Mucosa of stomach (tissue), 1 donor: Measurements from ENCODE around the gene PFDN2.
"Not testable (repeated sequence)": the region's sequence is repeated elsewhere in the genome, so short reads cannot be mapped to it uniquely, and the experiment has no call there.

Experiments
- H3K27me3 ChIP-seq: one replicate; pipeline ENCODE4 v1.7.0; 2013; ENCODE audit warnings: mild to moderate bottlenecking, low read length; ENCODE audit not compliant: control insufficient read depth, insufficient read depth
- H3K36me3 ChIP-seq: one replicate; pipeline ENCODE4 v1.7.0; 2013; ENCODE audit warnings: low read length; ENCODE audit not compliant: control insufficient read depth, insufficient read depth
- H3K4me1 ChIP-seq: one replicate; pipeline ENCODE4 v1.7.0; 2013; ENCODE audit warnings: mild to moderate bottlenecking, low read length; ENCODE audit not compliant: control insufficient read depth, insufficient read depth
- H3K4me3 ChIP-seq: one replicate; pipeline ENCODE4 v1.7.0; 2013; ENCODE audit warnings: low read length
- H3K9ac ChIP-seq: one replicate; pipeline ENCODE4 v1.7.0; 2013; ENCODE audit warnings: mild to moderate bottlenecking, low read length, moderate library complexity
- H3K9me3 ChIP-seq: one replicate; pipeline ENCODE4 v1.7.0; 2013; ENCODE audit warnings: mild to moderate bottlenecking, low read length, moderate library complexity; ENCODE audit not compliant: control insufficient read depth
- donor health status: Pancreatic carcinoma.

The PFDN2 gene

DNA sequence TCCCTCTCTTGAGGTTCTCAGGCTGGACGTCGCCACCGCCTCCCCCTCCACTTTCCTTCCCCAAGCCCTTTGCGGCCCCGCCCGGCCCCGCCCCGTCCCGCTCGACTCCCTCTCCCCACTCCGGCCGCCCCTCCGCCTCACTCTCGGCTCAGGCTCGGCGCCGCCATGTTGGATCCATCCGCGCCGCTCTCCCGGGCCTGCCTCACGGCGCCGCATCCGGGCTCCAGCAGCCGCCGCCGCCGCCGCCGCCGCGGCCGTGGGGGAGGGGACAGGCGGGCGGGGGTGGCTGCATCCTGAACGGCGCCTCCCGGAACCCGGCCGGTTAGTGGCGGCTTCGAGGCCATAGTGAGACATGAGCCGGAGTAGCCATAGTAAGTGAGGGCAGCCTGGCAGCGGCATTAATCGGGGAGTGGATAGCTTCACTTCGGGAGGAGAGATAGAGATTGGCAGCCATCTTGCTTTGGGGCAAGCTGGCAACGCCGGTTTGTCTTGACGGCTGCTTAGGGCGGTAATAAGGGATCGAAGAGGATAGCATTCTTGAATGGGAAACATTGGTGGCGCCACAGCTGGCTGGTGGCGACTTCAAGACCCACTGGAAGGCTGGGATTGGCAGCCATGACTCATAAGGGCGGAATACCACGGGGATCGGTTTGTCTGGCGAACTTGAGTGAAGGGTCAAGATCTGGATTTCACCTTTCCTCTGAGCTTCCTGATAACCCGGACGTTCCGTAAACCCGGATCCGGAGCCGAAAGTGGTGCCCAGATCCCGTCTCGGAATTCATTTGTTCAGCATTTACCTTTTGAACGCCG is 14.8 kb upstream of the PFDN2 start, which contains the start of gene DEDD:
Gene DEDD, minus strand, starts transcription at position 258 of the 810 bp plus-strand sequence. CDS start 8,205 bp downstream, outside the sequence.
- H3K9ac ChIP-seq, result peak within 1 kb of the TSS; percentile 93
- no peaks in the 10 kb centered on the region for H3K9me3 ChIP-seq
- H3K4me1 ChIP-seq, result peaks cover 5% of the 10 kb centered on the region
- H3K36me3 ChIP-seq, result peaks cover 3% of the 10 kb centered on the region
- H3K4me3 ChIP-seq, result peak within 1 kb of the TSS; percentile 74
- no peaks in the 10 kb centered on the region for H3K27me3 ChIP-seq

DNA sequence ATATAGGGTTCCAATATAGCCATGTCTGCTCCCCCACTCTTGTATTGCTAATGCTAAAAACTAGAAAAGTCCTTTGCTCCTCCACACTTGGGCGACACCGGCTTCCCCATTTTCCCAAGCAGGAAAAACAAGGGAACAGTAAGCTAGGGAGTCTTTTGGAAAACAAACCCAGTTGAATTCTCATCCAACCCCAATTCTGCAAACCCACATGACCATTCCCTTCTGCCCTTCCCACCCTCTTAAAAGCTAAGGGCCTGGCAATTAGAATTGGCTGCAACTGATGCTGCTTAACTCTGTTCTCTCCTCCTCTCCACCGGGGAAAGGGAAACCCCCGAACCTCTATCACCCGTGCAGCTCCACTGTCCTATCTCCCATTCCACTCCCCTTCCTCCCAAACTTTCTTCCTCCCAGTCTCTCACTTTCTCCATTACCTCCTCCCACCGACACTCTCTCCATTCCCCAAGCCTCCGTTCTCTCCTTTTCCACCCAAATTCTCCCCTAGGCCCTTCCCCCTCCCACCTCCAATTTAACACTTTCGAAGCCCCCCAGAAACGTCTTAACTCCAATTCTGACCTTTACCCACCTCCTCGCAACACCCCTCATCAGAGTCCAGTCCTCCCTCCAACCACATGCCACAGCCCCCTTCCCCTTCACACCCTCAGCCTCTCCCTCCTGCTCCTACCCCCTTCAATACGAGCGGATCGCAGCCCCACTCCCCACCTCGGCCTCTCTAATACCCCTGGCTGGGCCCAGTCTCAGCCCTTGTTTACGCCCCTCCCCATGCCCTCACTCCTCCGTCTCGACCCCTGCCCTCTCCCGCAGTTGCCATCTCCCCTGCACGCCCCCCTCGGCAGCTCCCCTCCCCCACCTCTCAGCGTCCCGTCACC is 13.9 kb upstream of the PFDN2 start:
- Histone ChIP-seq H3K4me1 (peaks cover 5% of the 10 kb centered on the region), H3K9me3 (no peaks in the 10 kb centered on the region), H3K27me3 (no peaks in the 10 kb centered on the region), H3K9ac (peak overlapping the region; percentile 93), H3K36me3 (peaks cover 4% of the 10 kb centered on the region), H3K4me3 (peak overlapping the region; percentile 74)

DNA sequence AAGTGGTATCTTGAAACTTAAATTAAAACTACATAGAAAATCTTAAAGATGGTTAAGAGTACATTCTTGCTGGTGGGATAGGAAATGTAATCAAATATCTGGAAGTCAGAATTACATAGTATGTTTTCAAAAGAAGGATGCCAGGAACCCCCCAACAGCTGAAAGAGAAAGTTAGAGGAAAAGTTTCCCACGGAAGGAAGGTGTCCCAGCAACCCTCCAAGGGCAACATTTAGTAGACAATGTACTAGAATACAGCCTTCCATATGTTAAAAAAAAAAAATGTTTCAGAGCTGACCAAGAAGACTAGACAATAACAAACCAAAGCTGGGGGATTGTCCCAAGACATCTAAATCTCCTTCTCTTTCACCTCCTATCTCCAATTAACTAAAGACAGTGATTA is 12.4 kb upstream of the PFDN2 start:
- Histone ChIP-seq H3K9ac (no peak overlapping the region), H3K4me3 (no peak overlapping the region), H3K4me1 (peaks cover 5% of the 10 kb centered on the region), H3K27me3 (no peaks in the 10 kb centered on the region), H3K36me3 (peaks cover 4% of the 10 kb centered on the region), H3K9me3 (no peaks in the 10 kb centered on the region)

DNA sequence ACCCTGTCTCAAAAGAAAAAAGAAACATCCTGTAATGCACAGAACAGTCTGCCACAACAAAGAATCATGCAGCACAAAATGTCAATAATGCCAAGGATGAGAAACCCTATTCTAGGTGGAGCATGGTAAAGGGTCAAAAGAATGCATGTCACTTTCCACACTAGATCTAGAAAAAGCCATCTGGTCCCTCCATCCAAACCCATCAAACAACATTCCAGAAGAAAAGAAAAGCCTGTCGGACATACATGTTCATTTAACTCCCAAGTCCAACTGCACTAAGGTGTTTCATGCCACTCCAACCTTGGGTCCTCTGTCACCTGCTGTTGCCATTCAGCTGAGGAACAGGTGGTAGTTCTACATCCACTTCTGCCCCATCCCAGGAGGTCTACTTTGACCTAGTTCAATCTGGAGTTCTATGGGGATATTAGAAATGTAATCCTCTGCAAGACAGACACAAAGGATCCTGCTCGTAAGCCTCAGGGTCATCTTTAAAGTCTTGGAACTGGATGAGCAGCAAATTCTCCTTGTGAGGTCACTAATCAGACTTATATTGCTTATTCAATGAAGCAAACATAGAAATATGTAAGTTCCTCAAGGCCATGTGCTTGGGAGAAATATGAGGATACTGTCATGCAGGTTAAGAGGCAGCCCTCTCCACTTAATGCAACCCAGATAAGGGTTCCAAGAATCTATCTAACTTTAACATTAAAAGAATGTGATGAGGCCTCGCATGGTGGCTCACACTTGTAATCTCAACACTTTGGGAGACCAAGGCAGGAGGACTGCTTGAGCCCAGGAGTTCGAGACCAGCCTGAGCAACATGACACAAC is 11.0 kb upstream of the PFDN2 start:
- H3K27me3 ChIP-seq, result no peaks in the 10 kb centered on the region
- peaks cover 4% of the 10 kb centered on the region for H3K4me1 ChIP-seq
- H3K36me3 ChIP-seq, result peaks cover 4% of the 10 kb centered on the region
- no peak overlapping the region for H3K9ac ChIP-seq
- no peak overlapping the region for H3K4me3 ChIP-seq
- H3K9me3 ChIP-seq, result no peaks in the 10 kb centered on the region

DNA sequence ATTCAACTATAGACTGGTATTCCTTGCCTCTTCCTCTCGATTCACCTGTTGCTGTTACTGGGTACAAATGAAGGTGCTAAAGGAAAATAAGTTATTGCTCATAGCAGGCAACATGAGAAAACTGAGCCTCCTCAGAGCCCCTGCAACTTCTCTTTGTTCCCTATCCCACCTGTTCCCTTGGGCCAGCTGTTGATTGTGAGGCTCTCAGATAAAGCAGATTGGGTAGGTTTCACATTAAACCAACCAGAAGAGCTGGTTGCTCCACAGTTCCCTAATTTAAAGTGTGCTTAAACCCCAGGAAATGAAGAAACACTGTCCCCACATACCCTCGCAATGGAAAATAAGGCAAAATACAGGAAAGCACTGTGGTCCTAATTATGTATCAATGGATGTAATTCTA is 9.8 kb upstream of the PFDN2 start:
- Histone ChIP-seq H3K36me3 (peaks cover 4% of the 10 kb centered on the region), H3K27me3 (no peaks in the 10 kb centered on the region), H3K9ac (no peak overlapping the region), H3K4me3 (no peak overlapping the region), H3K9me3 (no peaks in the 10 kb centered on the region), H3K4me1 (no peaks in the 10 kb centered on the region)

DNA sequence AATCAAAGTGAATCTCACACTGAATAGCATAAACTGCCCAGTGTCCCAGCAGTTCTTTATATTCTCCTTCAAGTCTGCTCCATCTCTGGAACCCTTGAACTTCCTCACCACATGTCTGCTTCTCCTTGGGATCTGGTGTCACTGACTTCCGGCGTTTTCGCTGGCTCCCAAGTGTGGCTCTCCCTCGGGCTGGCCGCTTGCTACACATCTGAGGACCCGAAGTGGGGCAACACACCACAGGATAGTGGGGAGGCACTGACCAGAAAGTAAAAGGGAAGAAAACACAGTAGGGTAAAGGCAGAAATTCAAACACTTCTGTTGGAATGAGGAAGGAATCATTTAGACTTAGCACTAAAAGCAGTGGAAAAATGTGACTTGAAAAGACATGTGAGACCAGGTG is 5.1 kb upstream of the PFDN2 start:
- Histone ChIP-seq H3K4me3 (no peak overlapping the region), H3K4me1 (peaks cover 17% of the 10 kb centered on the region), H3K27me3 (no peaks in the 10 kb centered on the region), H3K9ac (no peak overlapping the region), H3K36me3 (peaks cover 4% of the 10 kb centered on the region), H3K9me3 (no peaks in the 10 kb centered on the region)

DNA sequence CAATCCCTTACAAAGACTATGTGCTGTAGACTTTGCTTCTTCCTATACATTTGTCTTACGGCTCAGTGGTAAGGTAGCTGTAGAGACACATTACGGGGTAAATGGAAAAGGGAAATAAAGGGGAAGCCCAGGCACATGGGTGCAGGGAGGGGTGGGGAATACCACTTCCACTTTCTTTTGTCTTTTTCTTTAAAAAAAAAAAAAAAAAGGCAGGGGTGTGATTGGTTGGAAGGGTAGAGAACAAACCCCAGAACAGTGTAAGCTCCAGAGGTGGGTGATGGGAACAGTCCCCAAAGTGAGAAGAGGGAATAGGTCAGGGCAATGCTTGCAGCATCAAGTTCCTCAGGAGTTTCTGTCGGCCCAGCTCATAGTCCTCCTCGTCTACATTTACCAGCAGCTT is 4.0 kb upstream of the PFDN2 start:
- H3K4me1 ChIP-seq, result peaks cover 22% of the 10 kb centered on the region
- H3K27me3 ChIP-seq, result no peaks in the 10 kb centered on the region
- H3K36me3 ChIP-seq, result no peaks in the 10 kb centered on the region
- H3K9me3 ChIP-seq, result no peaks in the 10 kb centered on the region
- H3K4me3 ChIP-seq, result no peak overlapping the region
- H3K9ac ChIP-seq, result no peak overlapping the region

DNA sequence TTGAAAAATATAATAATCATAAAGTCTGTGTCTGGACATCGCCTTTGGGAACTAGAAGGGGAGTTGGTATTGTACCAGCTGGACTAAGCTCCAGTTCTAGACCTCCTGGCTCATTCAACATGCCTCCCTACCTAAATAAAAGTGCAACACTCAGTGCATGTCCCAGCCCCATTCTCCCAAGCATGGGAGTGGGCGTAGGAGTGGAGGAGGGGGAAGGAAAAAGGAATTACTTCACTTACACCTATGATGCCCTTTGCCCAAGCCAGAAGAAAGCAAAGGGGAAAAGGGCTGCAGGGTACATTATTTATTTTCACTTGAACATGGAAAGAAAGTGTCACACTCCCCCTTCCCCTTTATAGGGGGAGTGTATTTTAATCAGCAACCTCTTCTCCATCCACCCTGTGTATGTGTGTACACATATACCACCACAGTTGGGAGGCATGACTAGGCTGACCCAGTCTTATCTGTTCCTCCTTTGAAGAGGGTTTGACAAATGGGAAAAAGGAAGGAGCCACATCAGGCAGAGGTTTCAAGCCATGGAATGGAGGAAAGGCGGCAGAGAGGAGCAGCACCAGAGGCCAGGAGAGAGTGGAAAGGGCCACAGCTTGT is 3.3 kb upstream of the PFDN2 start:
- H3K9ac ChIP-seq, result no peak overlapping the region
- H3K27me3 ChIP-seq, result no peaks in the 10 kb centered on the region
- H3K36me3 ChIP-seq, result no peaks in the 10 kb centered on the region
- no peak overlapping the region for H3K4me3 ChIP-seq
- peaks cover 26% of the 10 kb centered on the region for H3K4me1 ChIP-seq
- no peaks in the 10 kb centered on the region for H3K9me3 ChIP-seq

DNA sequence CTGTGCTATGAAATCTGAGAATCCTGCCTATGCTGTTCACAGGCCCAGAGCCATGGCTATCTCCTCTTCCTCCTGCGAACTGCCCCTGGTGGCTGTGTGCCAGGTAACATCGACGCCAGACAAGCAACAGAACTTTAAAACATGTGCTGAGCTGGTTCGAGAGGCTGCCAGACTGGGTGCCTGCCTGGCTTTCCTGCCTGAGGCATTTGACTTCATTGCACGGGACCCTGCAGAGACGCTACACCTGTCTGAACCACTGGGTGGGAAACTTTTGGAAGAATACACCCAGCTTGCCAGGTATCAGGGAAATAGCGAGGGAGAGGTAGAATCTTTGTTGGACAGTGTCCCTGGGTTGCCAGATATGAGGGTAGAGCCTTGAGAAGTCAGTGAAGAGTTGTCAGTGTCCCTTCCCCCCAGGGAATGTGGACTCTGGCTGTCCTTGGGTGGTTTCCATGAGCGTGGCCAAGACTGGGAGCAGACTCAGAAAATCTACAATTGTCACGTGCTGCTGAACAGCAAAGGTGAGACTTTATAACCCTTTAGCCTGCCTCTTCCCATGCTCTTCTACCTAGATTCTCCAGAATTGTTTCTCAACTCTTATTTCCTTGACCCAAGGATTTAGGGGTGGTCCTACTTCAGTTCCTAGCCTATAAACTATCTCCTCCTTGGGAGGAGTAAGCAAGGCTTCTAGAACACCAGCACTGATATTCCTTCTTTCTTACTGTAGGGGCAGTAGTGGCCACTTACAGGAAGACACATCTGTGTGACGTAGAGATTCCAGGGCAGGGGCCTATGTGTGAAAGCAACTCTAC is 1.5 kb upstream of the PFDN2 start:
- H3K27me3 ChIP-seq, result no peaks in the 10 kb centered on the region
- H3K9me3 ChIP-seq, result no peaks in the 10 kb centered on the region
- H3K9ac ChIP-seq, result peak overlapping the region; percentile 91
- H3K4me1 ChIP-seq, result peaks cover 26% of the 10 kb centered on the region
- H3K4me3 ChIP-seq, result peak overlapping the region; percentile 92
- no peaks in the 10 kb centered on the region for H3K36me3 ChIP-seq

DNA sequence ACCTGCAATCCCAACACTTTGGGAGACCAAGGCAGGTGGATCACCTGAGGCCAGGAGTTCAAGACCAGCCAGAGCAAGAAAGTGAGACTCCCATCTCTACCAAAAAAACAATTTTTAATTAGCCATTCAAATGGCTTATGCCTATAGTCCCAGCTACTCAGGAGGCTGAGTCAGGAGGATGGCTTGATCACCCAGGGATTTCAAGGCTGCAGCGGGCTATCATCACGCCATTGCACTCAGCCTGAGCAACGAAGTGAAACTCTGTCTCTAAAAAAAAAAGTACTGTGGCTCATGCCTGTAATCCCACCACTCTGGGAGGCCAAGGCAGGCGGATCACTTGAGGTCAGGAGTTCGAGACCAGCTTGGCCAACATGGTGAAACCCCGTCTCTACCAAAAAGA is 1.9 kb downstream of the PFDN2 start:
- not testable (repeated sequence) for H3K4me3 ChIP-seq, H3K9ac ChIP-seq
- peaks cover 26% of the 10 kb centered on the region for H3K4me1 ChIP-seq

More for the DNA sequence above, 1.9 kb downstream of the PFDN2 start:
- not testable (repeated sequence) for H3K27me3 ChIP-seq, H3K36me3 ChIP-seq, H3K9me3 ChIP-seq
